HG02970 (cell line): Measurements from ENCODE around the gene TMEM222.
"Not testable (repeated sequence)": the region's sequence is repeated elsewhere in the genome, so short reads cannot be mapped to it uniquely, and the experiment has no call there.

Source experiments
- ATAC-seq: cut with Tn5 transposase; IDR thresholded peaks from one replicate; pipeline ENCODE4 v1.9.1; 2021; ENCODE audit warnings: mild to moderate bottlenecking, moderate library complexity, moderate number of reproducible peaks; ENCODE audit not compliant: unreplicated experiment, low FRiP score

The TMEM222 gene

DNA sequence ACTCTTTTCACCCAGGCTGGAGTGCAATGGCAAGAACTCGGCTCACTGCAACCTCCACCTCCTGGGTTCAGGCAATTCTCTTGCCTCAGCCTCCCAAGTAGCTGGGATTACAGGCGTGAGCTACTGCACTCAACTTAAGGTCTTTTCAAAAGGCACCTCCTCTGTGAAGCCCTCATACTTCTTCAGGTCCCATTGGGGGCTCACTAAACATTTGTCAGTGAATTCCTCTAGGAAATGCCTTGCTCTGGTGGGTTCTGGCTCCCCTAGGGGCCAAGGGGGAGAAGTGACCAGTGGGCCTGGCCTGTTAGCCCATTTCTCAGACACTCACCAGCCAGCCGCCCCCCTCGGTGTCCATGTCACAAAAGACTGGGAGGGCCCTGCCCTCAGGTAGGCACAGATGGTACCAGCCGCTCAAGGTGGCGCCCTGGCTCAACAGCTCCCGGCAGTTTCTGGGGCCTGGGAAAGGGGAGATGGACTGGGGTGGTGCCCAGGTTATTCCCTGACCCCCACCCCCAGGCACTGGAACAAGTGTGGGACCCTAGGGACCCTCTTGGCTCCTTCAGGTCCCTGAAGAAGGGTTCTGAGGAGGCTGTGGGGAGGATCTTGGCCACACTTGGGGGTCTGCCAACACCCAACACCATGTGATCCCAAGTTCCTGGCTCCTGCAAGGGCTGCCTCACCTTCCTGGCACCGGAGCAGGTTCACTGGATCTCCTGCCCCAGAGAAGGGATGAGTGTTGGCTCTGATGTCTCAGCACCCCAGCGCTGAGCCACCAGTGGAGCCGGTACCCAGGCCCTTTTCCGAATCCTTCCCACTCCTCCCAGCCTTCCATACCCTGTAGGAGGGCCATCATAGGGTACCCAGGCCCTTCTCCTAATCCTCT, 51.1 kb downstream of the TMEM222 start:
- no peak for ATAC-seq

DNA sequence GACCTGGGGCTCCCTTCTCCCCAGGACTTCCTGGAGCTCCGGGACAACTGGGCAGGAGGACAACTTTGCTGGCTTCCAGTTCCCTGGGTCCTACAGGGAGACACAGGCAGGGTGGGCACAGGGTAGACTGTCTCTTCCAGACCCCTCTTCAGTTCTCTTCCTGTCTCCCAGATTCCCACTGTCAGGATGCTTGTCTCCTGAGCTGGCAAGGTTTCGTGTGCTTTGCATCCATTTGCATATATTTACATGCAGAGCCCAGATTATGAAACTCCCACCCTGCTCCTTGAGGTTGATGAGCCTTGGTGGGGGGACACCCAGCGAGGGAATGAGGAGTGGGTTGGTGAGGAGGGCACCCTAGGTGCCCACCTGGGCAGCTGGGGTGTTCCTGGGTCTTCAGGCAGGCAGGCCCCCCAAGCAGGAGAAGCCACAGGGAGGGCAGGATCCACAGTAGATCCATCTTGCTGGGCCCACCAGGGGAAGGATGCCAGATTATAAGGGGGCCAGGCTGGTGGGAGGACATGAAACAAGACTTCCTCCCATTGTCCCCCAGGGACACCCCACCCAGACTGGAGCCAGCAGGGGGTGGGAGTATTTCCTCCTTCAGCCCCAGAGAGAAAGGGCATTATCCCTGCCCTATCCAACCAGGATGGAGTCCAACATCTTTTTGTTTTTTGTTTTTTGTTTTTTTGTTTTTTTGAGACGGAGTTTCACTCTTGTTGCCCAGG, 52.6 kb downstream of the TMEM222 start, which contains the start of gene FCN3:
Gene FCN3 (minus strand): TSS at position 463 of the 725 bp plus-strand sequence. CDS start 6 bp downstream, at position 457.
- ATAC-seq, result no peak

DNA sequence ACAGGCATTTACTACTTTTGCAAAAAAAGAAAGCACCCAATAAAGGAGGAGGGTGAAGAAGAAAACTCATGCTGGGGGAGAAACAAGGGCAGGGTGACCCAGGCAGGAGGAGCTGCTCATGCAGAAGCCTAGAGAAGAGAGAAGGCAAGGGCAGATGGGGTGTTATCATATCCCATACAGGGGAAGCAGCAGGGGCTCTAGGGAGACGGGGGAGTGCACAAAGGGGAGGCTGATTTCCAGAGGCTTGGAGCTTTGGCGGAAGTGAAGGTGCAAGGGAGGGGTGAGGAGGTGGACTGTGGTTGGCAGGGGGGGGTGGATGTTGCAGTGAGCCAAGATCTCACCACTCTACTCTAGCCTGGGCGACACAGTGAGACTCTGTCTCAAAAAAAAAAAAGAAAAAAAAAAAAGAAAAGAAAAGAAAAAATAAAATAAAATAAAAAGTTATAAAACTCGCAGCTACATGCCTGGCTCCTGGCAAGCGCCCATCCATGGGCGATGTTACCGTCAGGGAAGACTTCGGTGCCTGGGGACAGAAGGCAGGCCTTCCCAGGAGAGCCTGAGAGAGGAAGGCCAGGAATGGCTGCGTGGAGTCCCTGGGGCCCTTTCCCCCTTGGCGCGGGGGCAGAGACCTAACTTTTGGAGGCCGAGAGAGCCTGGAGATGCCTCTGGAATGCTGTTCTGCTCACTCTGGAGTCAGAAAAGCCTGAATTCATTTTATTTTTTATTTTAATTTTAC, 56.0 kb downstream of the TMEM222 start:
- ATAC-seq, result no peak

DNA sequence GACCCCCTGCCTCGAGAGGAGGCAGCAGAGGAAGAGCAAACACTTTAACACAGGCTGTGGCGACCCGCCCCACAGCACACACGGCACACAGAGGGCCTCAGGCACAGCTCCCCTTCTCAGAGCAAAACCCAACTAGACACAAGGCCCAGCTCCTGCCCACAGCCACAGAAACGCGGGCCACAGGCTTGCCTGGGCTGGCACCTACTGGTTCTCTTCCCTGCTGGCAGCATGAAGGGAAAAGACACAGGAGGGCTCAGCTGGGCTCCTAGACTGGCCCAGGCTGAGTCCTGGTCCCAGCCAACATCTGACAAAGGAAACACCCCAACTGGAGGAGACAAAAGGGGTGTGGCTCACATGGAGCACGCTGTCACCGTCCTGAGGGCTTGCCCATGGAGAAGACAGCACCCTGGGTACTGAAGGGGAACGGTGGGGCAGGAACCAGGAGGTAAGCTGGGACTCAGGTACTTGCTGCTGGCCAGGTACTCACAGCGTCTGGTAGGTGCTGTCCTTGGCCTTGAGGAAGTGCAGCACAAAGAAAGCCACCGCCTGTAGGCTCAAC, 57.7 kb downstream of the TMEM222 start:
- ATAC-seq, result no peak

DNA sequence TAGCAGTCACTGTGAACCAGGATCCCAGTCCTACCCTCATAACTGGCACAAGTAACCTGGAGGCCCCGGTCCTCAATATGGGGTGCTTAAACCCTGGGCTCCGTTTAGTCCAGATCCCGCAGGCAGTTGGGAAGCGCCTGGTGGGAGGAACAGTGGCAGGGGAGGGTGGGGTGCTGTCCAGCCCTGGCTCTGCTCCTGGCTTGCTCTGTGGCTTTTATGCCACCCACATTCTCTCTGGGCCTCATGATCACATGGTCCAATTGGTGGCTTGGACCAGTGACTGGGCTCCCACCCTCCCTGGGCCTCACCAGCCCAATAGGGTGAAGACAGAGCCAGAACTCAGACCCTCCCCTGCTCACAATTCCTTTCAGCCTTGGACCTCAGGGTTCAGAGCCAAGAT, 58.3 kb downstream of the TMEM222 start:
- ATAC-seq, result no peak

DNA sequence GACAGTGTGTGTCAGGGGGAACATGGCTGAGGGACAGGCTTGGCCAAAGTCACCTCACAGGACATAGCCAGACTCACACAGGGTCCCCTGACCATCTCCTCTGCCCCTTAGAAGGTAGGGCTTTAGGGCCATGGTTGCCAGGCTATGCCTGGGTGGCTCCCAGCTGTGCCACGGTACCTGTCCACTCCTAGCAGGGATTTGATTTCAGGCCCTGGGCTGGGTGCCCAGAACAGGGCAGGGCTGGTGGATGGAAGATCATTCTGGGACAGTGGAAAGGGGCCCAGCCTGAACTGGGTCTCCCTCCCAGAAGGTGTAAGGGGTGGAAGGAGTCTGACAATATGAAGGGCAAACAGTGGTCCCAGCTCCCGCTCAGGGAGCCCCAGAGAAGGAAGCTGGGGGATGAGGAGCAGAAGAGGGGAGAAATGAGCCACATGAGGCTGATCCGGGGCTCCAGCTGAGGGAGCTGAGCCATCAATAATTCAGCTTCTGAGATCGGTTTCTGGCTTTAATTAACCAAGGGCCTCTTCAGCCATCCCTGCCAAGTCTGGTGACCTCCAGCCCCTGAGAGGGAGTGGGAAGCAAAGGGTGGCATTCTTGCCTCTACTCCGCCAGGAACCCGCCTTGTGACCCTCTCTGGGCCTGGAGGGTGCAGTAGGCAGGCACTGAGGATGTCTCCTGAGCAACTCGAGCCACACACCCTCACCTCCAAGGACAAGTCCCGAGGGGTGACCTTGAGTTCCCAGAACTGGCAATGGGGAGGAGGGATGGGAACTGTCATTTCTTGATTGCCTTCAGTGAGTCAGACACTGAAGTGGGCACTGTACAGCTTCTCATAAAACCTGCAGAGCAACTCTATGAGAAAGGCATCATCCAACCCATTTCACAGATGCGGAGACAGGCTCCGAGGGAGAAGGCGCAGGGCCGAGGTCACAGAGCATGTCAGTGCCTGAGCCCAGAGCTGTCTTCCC, 59.1 kb downstream of the TMEM222 start:
- no peak for ATAC-seq

DNA sequence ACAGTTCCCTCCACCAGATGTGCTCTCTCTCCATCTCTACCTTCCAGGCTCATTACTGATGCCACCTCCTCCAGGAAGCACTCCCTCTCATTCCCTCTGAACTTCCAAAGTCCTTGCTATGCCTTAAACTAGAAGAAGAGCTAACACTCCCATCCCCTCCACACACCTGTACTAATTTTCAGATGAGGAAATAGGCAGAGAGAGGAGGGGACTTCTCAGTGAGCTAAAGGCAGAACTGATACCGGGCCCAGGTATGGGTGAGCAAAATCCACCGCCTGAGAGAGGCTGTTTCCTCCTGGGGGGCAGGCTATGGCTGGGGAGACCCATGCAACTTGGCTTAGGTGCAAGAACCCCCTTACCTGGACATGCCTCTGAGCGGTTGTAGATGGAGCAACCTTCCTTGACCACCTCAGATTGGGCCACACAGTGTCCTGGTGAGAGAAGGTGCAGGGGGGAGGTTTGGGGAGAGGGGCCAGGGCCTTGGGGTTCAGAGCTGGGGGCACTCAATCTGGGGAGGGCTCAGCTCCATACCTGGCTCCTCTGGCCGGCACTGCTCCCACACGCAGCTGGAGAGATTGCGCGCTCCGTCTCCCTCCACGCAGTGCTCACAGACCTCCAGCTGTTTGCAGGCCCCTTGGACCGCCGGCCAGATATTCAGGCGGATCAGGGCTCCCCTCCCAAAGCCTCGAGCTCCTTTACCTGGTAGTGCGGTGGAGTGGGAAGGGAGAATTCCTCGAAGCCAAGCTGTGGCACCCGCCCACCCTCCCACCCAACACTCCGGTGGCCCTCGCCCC, 60.2 kb downstream of the TMEM222 start:
- ATAC-seq, result no peak

DNA sequence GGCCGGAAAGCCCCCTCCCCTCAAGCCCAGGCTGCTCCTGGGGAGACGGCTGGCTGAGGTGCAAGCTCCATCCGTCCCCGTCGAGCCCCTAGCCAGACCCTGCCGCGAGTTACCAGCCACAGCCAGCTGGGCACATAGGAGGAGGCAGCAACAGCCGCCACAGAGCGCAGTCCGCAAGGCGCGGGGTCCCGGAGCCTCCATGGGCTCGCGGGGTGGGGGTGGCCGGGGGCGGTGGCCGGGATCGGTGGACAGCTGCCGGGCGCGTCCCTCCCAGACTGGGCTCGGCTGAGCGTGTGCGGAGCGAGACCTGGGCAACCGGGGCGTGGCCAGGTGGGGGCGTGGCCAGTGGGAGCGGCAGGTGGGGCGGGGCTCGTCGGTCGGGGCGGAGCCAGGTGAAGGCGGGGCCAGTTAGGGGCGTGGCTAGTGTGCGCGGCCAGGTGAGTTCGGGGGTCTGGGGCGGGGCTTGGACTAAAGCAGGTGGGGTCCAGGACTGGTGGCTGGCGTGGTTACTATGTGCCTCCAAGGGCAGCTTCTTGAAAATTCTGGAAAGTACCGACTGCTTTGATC, 61.2 kb downstream of the TMEM222 start, which contains the start of gene CD164L2:
Gene CD164L2 (minus strand): TSS at position 295 of the 567 bp plus-strand sequence. CDS start 94 bp downstream, at position 201.
- ATAC-seq, result no peak

GRCh38 chr1:27383661-27384060, 61.7 kb downstream of the TMEM222 start:
- no peak for ATAC-seq

DNA sequence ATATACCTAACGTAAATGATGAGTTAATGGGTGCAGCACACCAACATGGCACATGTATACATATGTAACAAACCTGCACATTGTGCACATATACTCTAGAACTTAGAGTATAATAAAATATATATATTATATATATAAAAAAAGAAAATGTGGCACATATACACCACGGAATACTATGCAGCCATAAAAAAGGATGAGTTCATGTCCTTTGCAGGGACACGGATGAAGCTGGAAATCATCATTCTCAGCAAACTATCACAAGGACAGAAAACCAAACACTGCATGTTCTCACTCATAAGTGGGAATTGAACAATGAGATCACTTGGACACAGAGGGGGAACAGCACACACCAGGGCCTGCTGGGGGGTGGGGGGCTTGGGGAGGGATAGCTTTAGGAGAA, 62.8 kb downstream of the TMEM222 start:
- ATAC-seq, result not testable (repeated sequence)
